K562 (cell line): ENCODE results near the gene PGAP2. TPM values are rescaled to one million over a fixed set of nuclear protein-coding genes. Genes with fewer than 3 reads are reported as not detected.

Experiments used
- CUX1 ChIP-seq: fragments of 200-800 bp; sonication (Bioruptor generic); IDR thresholded peaks from 2 replicates; pipeline ENCODE4 v1.6.1; 2016; ENCODE audit warnings: missing genetic modification characterization, missing compliant biosample characterization
- DEAF1 ChIP-seq: fragments of 450-650 bp; formaldehyde crosslinking; IDR thresholded peaks from 2 replicates; pipeline ENCODE4 v1.4.0; 2020; ENCODE audit warnings: mild to moderate bottlenecking, moderate library complexity
- ETS2 ChIP-seq: IDR thresholded peaks from 2 replicates; pipeline ENCODE4 v1.6.1; 2016; ENCODE audit warnings: borderline replicate concordance, missing genetic modification characterization, mild to moderate bottlenecking, moderate library complexity, missing compliant biosample characterization; ENCODE audit not compliant: poor library complexity, severe bottlenecking
- GTF2E2 ChIP-seq: fragments of 200-800 bp; sonication (Bioruptor generic); IDR thresholded peaks from 2 replicates; pipeline ENCODE4 v1.6.1; 2016; ENCODE audit warnings: missing genetic modification characterization, missing compliant biosample characterization
- MAFF ChIP-seq: IDR thresholded peaks from 2 replicates; pipeline ENCODE4 v1.6.1; 2012; ENCODE audit warnings: low read length, improper control_type of control experiment
- PKNOX1 ChIP-seq: fragments of 450-650 bp; IDR thresholded peaks from 2 replicates; pipeline ENCODE4 v1.6.1; 2016
- SFPQ ChIP-seq: fragments of 200-400 bp; formaldehyde crosslinking; IDR thresholded peaks from 2 replicates; pipeline ENCODE4 v1.6.1; 2017; ENCODE audit warnings: mild to moderate bottlenecking, low read depth, low read length, moderate library complexity
- SIX5 ChIP-seq, 2 experiments: IDR thresholded peaks; 2 replicates each; pipeline ENCODE4 v1.6.1; 2011; ENCODE audit warnings: low read length in 2 of 2, borderline replicate concordance in 1 of 2, low read depth in 1 of 2, mild to moderate bottlenecking in 1 of 2, moderate library complexity in 1 of 2; ENCODE audit not compliant: insufficient read depth in 1 of 2
- THAP12 ChIP-seq: fragments of 250-450 bp; sonication (Bioruptor Pico); IDR thresholded peaks from 2 replicates; pipeline ENCODE4 v1.9.0; 2021; ENCODE audit warnings: mild to moderate bottlenecking, inconsistent platforms
- YBX1 ChIP-seq: fragments of 450-650 bp; IDR thresholded peaks from 2 replicates; pipeline ENCODE4 v1.7.1; 2016; ENCODE audit warnings: mild to moderate bottlenecking
- ZBED1 ChIP-seq: IDR thresholded peaks from 2 replicates; pipeline ENCODE4 v1.6.1; 2014
- polyA plus RNA-seq, 8 experiments: library from polyadenylated mRNA; depleted of rRNA in 4 of 8; stranded (reverse) in 5 of 8; unstranded in 3 of 8; fragments of >200 nt; fragmentation: Nextera tagmentation in 2 of 8; fragmentation: Illumina TruSeq in 1 of 8; extraction: Ambion mirVana in 2 of 8; extraction: Trizol in 1 of 8; gene quantifications; 2 replicates each; pipeline versions ENCODE4 v1.2.1 to v1.2.3, GENCODE V29; 2011 to 2014; ENCODE audit warnings: inconsistent platforms in 1 of 8, missing spikeins in 1 of 8
- total RNA-seq, 7 experiments: library from RNA; depleted of rRNA in 6 of 7; stranded (reverse); fragments of >200 nt in 6 of 7; fragmentation: Illumina TruSeq in 2 of 7; extraction: Trizol in 2 of 7; gene quantifications; 2 replicates each; pipeline versions ENCODE4 v1.2.1 to v1.2.3, GENCODE V29; 2011 to 2021; ENCODE audit warnings: low replicate concordance in 1 of 7

Gene PGAP2
- total and polyA plus RNA-seq, 9 of the 15 experiments (the other 6 are each of a cell fraction or from before 2014, with no cell fraction given) = 17.9 to 47.2 (median 33.7) TPM

DNA sequence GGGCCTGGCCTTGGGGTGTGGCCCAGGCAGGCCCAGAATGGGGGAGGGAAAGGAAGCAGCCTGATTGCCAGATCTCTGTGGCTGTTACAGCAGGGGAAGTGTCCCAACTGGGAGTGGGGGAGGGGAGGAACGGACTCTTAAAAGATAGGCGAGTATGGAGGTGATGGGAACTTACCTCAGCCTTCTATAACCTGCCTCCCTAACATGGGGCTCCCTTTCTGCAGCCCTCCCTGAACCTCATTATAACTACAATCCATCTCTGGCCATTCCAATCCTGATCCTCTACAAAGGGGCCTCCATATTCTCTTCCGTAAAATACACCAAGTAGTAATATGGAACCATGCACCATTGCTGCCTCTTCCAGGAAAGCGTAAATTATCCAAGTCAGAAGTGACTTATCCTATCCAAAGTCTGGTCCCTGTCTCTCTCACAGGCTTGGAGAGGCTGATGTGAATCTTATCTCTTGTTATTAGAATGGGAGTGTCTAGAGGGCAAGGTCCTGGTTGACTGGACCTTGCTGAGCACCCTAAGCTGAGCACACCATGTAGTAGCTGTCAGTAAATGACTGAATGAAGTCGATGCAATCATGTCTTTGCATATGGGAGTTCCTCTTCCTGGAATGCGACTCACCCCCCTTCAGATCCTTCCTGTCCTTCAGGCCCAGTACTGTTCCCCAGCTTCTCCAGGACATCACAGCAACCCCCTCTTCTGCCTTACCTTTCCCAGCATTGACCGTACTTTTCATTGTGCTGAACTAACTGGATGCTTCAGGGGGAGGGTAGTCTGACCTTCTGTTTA lies 26.5 kb downstream of the PGAP2 start (continued):
- TF ChIP-seq CUX1 (no peak), THAP12 (no peak), MAFF (no peak), SFPQ (no peak), PKNOX1 (peak; percentile 94), DEAF1 (CRISPR knock-in tag) (no peak), GTF2E2 (tag) (no peak), ETS2 (tag) (no peak), SIX5 (IDR thresholded peaks at IDR 0.05; ENCODE audit: borderline replicate concordance in 1 of 2, insufficient read depth in 1 of 2, low read depth in 1 of 2, low read length in 2 of 2) (no peak), YBX1 (no peak), ZBED1 (no peak)
